Kidney glomerular epithelial cell (primary cell): ENCODE measurements around the gene JMJD4.
A peak's percentile ranks its signal among the peaks of the same experiment; 100 is the strongest.

Experiments
- DNase-seq: peaks from one replicate; lab custom pipeline; 2025; lab: John Stamatoyannopoulos, UW

The JMJD4 gene

GRCh38 chr1:227734856-227735538 is at the start of gene JMJD4, which contains the start of gene SNAP47:
Gene JMJD4, minus strand, starts transcription at chr1:227735302. Its CDS starts 29 bp downstream, at chr1:227735273.
Gene SNAP47, plus strand, starts transcription at chr1:227735435. Its CDS starts 12,302 bp downstream, at chr1:227747737.
- DNase-seq = peak; percentile 85

- DNase-seq = no peak
Measured at GRCh38 chr1:227782226-227782625, 47.1 kb upstream of the JMJD4 start.

GRCh38 chr1:227781314-227781930 is 46.3 kb upstream of the JMJD4 start:
- DNase-seq = no peak

GRCh38 chr1:227780101-227781044 is 45.3 kb upstream of the JMJD4 start:
- DNase-seq = no peak

GRCh38 chr1:227779685-227780084 is 44.6 kb upstream of the JMJD4 start:
- DNase-seq = no peak

GRCh38 chr1:227779021-227779441 is 43.9 kb upstream of the JMJD4 start:
- no peak for DNase-seq

- DNase-seq = no peak
Measured at GRCh38 chr1:227778401-227778947, 43.4 kb upstream of the JMJD4 start.

- DNase-seq = no peak
Measured at GRCh38 chr1:227777646-227778045, 42.5 kb upstream of the JMJD4 start.

- DNase-seq = no peak
Measured at GRCh38 chr1:227777156-227777555, 42.1 kb upstream of the JMJD4 start.

- DNase-seq = no peak
Measured at GRCh38 chr1:227776331-227776771, 41.2 kb upstream of the JMJD4 start.

- DNase-seq = no peak
Measured at GRCh38 chr1:227775841-227776240, 40.7 kb upstream of the JMJD4 start.

GRCh38 chr1:227774821-227775661 is 39.9 kb upstream of the JMJD4 start:
- DNase-seq = no peak

GRCh38 chr1:227774051-227774731 is 39.1 kb upstream of the JMJD4 start:
- DNase-seq = no peak

GRCh38 chr1:227773558-227773957 is 38.5 kb upstream of the JMJD4 start:
- DNase-seq = no peak

- DNase-seq = no peak
Measured at GRCh38 chr1:227771771-227772170, 36.7 kb upstream of the JMJD4 start.

- DNase-seq = no peak
Measured at GRCh38 chr1:227771326-227771725, 36.2 kb upstream of the JMJD4 start.

- DNase-seq = no peak
Measured at GRCh38 chr1:227770812-227771211, 35.7 kb upstream of the JMJD4 start.

- no peak for DNase-seq
Measured at GRCh38 chr1:227769936-227770494, 34.9 kb upstream of the JMJD4 start.

- DNase-seq = no peak
Measured at GRCh38 chr1:227769047-227769935, 34.2 kb upstream of the JMJD4 start.
